ENCODE data around the gene DHRSX. TPM values are rescaled to one million over a fixed set of nuclear protein-coding genes. Genes with fewer than 3 reads are reported as not detected.
"Not testable (repeated sequence)": the region's sequence is repeated elsewhere in the genome, so short reads cannot be mapped to it uniquely, and the experiment has no call there.

DHRSX gene
- polyA plus RNA-seq, 1 donor from 2014 or later = 15.7 TPM

GRCh38 chrX:2211667-2212066 lies 289.1 kb downstream of the DHRSX start:
- not testable (repeated sequence) for H3K4me2 ChIP-seq (ENCODE audit: low read length); H4K20me1 ChIP-seq (ENCODE audit: insufficient read depth); H3F3A ChIP-seq (ENCODE audit: insufficient read depth, low read length, poor library complexity, severe bottlenecking); H3K27ac ChIP-seq (ENCODE audit: low read length); H3K9me3 ChIP-seq (ENCODE audit: low read length); H3K79me2 ChIP-seq (replicated peaks; ENCODE audit: insufficient read depth, low read length); H2AFZ ChIP-seq (ENCODE audit: low read depth, low read length); H3K4me3 ChIP-seq (ENCODE audit: low read length); H3K27me3 ChIP-seq (ENCODE audit: insufficient read depth, low read depth, low read length); H3K9me2 ChIP-seq (ENCODE audit: insufficient read depth, low read length); H3K36me3 ChIP-seq (ENCODE audit: insufficient read depth, low read length); H3K9ac ChIP-seq (ENCODE audit: low read length)
- TF ChIP-seq EP300 (conservative IDR thresholded peaks at IDR 0.05; ENCODE audit: poor library complexity, severe bottlenecking) = peak; percentile 16

GRCh38 chrX:2193273-2193592 lies 307.5 kb downstream of the DHRSX start:
- Histone ChIP-seq H3K9ac (ENCODE audit: low read length) (no peak overlapping the region), H3K27me3 (ENCODE audit: insufficient read depth, low read depth, low read length) (no peaks in the 10 kb centered on the region), H3K9me2 (ENCODE audit: insufficient read depth, low read length) (no peaks in the 10 kb centered on the region), H3K9me3 (ENCODE audit: low read length) (no peaks in the 10 kb centered on the region), H3K36me3 (ENCODE audit: insufficient read depth, low read length) (no peaks in the 10 kb centered on the region), H2AFZ (ENCODE audit: low read depth, low read length) (no peak overlapping the region), H4K20me1 (ENCODE audit: insufficient read depth) (no peaks in the 10 kb centered on the region), H3F3A (ENCODE audit: insufficient read depth, low read length, poor library complexity, severe bottlenecking) (no peaks in the 10 kb centered on the region), H3K27ac (ENCODE audit: low read length) (peak overlapping the region; percentile 16), H3K79me2 (replicated peaks; ENCODE audit: insufficient read depth, low read length) (no peaks in the 10 kb centered on the region), H3K4me2 (ENCODE audit: low read length) (no peak overlapping the region), H3K4me3 (ENCODE audit: low read length) (no peak overlapping the region)
- TF ChIP-seq EP300 (conservative IDR thresholded peaks at IDR 0.05; ENCODE audit: poor library complexity, severe bottlenecking) = no peak
- no peak for TF ChIP-seq POLR2AphosphoS5 (IDR thresholded peaks at IDR 0.05)
- TF ChIP-seq EZH2 (IDR thresholded peaks at IDR 0.05; ENCODE audit: borderline replicate concordance, insufficient read depth, low read length, poor library complexity, severe bottlenecking) = no peak
- TF ChIP-seq TAF1 (IDR thresholded peaks at IDR 0.05; ENCODE audit: low read depth) = no peak
- TF ChIP-seq RAD21 (conservative IDR thresholded peaks at IDR 0.05) = no peak
- no peak for TF ChIP-seq CTCF (IDR thresholded peaks at IDR 0.05; ENCODE audit: poor library complexity, severe bottlenecking)
- TF ChIP-seq, protein P1, sequence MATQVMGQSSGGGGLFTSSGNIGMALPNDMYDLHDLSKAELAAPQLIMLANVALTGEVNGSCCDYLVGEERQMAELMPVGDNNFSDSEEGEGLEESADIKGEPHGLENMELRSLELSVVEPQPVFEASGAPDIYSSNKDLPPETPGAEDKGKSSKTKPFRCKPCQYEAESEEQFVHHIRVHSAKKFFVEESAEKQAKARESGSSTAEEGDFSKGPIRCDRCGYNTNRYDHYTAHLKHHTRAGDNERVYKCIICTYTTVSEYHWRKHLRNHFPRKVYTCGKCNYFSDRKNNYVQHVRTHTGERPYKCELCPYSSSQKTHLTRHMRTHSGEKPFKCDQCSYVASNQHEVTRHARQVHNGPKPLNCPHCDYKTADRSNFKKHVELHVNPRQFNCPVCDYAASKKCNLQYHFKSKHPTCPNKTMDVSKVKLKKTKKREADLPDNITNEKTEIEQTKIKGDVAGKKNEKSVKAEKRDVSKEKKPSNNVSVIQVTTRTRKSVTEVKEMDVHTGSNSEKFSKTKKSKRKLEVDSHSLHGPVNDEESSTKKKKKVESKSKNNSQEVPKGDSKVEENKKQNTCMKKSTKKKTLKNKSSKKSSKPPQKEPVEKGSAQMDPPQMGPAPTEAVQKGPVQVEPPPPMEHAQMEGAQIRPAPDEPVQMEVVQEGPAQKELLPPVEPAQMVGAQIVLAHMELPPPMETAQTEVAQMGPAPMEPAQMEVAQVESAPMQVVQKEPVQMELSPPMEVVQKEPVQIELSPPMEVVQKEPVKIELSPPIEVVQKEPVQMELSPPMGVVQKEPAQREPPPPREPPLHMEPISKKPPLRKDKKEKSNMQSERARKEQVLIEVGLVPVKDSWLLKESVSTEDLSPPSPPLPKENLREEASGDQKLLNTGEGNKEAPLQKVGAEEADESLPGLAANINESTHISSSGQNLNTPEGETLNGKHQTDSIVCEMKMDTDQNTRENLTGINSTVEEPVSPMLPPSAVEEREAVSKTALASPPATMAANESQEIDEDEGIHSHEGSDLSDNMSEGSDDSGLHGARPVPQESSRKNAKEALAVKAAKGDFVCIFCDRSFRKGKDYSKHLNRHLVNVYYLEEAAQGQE (IDR thresholded peaks at IDR 0.05; ENCODE audit: borderline replicate concordance) = no peak
- no peak for TF ChIP-seq MXI1 (conservative IDR thresholded peaks at IDR 0.05; ENCODE audit: poor library complexity, severe bottlenecking)
- no peak for TF ChIP-seq SMC3 (conservative IDR thresholded peaks at IDR 0.05; ENCODE audit: poor library complexity)

All from neural cell (in vitro differentiated cells).